Pancreas (tissue), 10 donors: ENCODE data around the gene SPR. TPM values are rescaled to one million over a fixed set of nuclear protein-coding genes. Genes with fewer than 3 reads are reported as not detected.

Experiments
- ATAC-seq, 4 donors: fragments of 200-7000 bp; cut with Tn5 transposase; one replicate each; pipeline versions ENCODE4 v1.8.0 to v1.9.1; 2020; ENCODE audit warnings: mild to moderate bottlenecking in 4 of 4, moderate library complexity in 4 of 4
- DNase-seq, 6 donors: peaks; one replicate each; pipeline ENCODE4 v3.0.0-alpha.2; 2020
- FAIRE-seq: peaks from 2 replicates; lab custom pipeline; 2012; peaks lifted over from hg19 to GRCh38; lab: Jason Lieb, UNC
- H3K27ac ChIP-seq, 4 donors: fragments of 200-600 bp; sonication (generic); 1 replicate in 3 of 4; 2 replicates in 1 of 4; pipeline versions ENCODE4 v1.5.0 to v1.8.0; 2020
- H3K27me3 ChIP-seq, 4 donors: fragments of 200-600 bp; one replicate each; pipeline ENCODE4 v1.8.0; 2021
- H3K36me3 ChIP-seq, 3 donors: fragments of 200-600 bp; sonication (generic) in 1 of 3; one replicate each; pipeline versions ENCODE4 v1.5.0 to v1.8.0; 2020 to 2021
- H3K4me1 ChIP-seq, 3 donors: fragments of 200-600 bp; one replicate each; pipeline ENCODE4 v1.8.0; 2021
- H3K4me3 ChIP-seq, 4 donors: fragments of 200-600 bp; sonication (generic) in 2 of 4; one replicate each; pipeline versions ENCODE4 v1.5.0 to v1.8.0; 2020 to 2021
- H3K9me3 ChIP-seq, 4 donors: fragments of 200-600 bp; one replicate each; pipeline ENCODE4 v1.8.0; 2021
- CTCF ChIP-seq, 4 donors: fragments of 200-600 bp; sonication (generic) in 3 of 4; IDR thresholded peaks; one replicate each; pipeline versions ENCODE4 v1.5.0 to v1.8.0; 2021; ENCODE audit warnings: antibody characterized with exemption in 4 of 4
- WGBS, 2 donors: extraction: QIAGEN DNeasy Blood & Tissue Kit; methylation state at CpG; one replicate each; pipeline ENCODE4 v1.1.7; 2013; 5-methylcytosine and 5-hydroxymethylcytosine counted together
- intact Hi-C, 3 donors: fragments of 100-400 bp; cut with DNase I; formaldehyde crosslinking; loops; one replicate each; pipeline versions ENCODE4 v1.11.1 to v1.14.2; 2022
- polyA plus RNA-seq, 2 donors: library from polyadenylated mRNA; stranded (reverse); fragments of 200-250 nt; gene quantifications; one replicate each; pipeline ENCODE4 v1.2.3, GENCODE V29; 2013
- total RNA-seq, 6 donors: library from RNA; stranded (reverse); fragmentation: NEBNext Ultra II Directional in 4 of 6; extraction: Animal tissue kit (Norgen Biotek cat#: 25700) in 4 of 6; gene quantifications; one replicate each; pipeline versions ENCODE4 v1.2.1 to v1.2.4, GENCODE V29; 2021 to 2023
- donor health status: healthy with polysubstance abuse.
- donor health status: DM: no; HTN: no; CAD: no; lungs with moderate emphysema.
- donor health status: DM: no; HTN: no; CAD: no.
- donor health status: control.
- donor health status: control.
- donor health status: Bipolar disorder and iron deficiency.
- donor health status: DM: yes; HTN: yes; CAD: no.
- donor health status: DM: no; HTN: no; CAD: no.
- donor health status: DM: no; HTN: no; CAD: no.
- donor health status: DM: yes; HTN: yes; CAD: no.

SPR gene
- total and polyA plus RNA-seq, 8 donors = 31.3 to 47.8 (median 38.7) TPM

DNA sequence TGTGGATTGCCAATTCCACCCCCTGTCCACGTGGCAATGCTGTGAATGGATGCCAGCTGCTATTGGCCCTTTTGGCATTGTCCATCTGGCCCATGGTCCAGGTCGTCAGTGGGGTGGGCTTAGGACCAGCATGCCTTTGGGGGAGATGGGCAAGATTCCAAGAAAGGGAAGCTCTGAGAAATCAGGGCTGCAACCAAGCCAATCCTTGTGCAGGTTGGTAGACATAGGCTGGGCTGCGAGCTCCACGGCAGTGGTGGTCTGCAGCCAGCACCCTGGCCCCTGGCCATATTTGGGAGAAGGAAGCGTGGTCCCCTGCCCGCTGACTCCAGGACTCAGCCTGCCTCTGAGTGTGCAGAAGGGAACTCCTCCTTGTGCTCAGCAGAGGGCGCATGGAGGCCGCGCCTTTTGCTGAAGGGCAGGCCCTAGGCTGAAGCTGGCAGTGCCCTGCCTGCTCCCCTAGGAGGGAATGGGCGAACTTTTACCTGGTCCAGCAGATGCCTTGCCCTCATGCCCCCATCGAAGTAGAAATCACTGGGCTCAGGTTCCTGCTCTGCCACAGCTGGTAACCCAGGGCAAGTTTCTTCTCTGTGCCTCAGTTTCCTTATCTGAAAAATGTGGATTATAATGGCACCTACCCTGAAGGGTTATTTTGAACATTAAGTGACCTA is 5.4 kb downstream of the SPR start:
- H3K4me3 ChIP-seq = no peak overlapping the region
- ATAC-seq = peak; percentile 69 to 89 (median 81)
- peak; percentile 45 to 70 (median 70) for TF ChIP-seq CTCF (IDR thresholded peaks at IDR 0.05)
- H3K4me1 ChIP-seq = peaks cover 7 to 18% (median 10%) of the 10 kb centered on the region in 3 donors
- DNase-seq = peak; percentile 64 to 92 (median 81)
- 15 to 28% methylated on average over 11 of the region's 11 CpGs for whole genome bisulfite sequencing, 2 donors
- peaks cover 0 to 13% (median 8%) of the 10 kb centered on the region in 3 donors for H3K36me3 ChIP-seq
- no peak overlapping the region for H3K27ac ChIP-seq
- no peak for FAIRE-seq
- intact Hi-C loops = loop anchor here in 2 of 3 donors (5.0 to 10.0 kb wide), 3 partner anchors 80 to 285 kb away; no protein-coding TSS in a partner anchor
- no peaks in the 10 kb centered on the region for H3K27me3 ChIP-seq
- H3K9me3 ChIP-seq = no peaks in the 10 kb centered on the region

DNA sequence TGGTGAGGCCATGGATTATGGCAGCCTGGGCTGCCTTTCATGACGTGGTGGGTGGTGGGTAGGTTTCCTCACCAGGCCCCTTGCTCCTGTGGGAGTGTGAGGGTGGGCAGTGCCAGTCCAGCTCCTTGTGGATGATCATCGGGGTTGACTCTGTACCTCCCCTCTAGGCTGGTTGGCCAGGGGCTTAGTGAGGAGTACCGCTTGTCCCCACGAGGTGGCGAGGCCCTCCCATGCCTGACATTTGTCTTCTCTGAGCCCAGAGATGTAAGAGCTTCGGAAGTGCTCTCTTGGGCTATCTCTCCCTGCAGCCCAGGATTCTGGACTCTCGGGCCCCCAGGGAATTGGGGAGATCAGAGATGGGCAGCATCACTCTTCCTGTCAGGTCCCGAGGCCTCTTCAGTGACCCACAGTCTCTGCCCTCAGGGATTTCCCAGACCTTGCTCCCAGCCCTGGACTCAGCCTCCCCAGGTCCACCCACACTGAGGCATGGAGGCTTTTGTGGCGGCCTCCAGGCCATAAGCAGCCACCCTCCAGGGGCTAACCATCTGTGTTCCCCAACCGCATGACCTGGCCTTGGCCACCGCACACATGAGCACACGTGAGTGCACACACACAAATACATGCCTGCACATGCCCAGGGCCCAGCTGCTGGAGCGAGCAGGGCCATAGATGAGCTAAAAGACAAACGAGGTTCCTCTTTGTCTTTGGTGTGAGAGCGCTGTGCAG is 6.5 kb downstream of the SPR start:
- intact Hi-C loops = loop anchor here in 2 of 3 donors (5.0 to 10.0 kb wide), 3 partner anchors 79 to 284 kb away; no protein-coding TSS in a partner anchor
- 54 to 70% methylated on average over 15 of the region's 15 CpGs for whole genome bisulfite sequencing, 2 donors
- ATAC-seq = peak; percentile 47 to 77 (median 68)
- DNase-seq = peak in 3 of 6 donors; percentile 40 to 80 (median 51)
- Histone ChIP-seq H3K4me3 (no peak overlapping the region), H3K27ac (no peak overlapping the region), H3K36me3 (peaks cover 0 to 13% (median 8%) of the 10 kb centered on the region in 3 donors), H3K4me1 (peaks cover 4 to 13% (median 4%) of the 10 kb centered on the region in 3 donors), H3K27me3 (no peaks in the 10 kb centered on the region), H3K9me3 (no peaks in the 10 kb centered on the region)
- peak; percentile 10 to 38 (median 35) for TF ChIP-seq CTCF (IDR thresholded peaks at IDR 0.05)
- no peak for FAIRE-seq

GRCh38 chr2:72894514-72894913 is 7.3 kb downstream of the SPR start:
- 83 to 92% methylated on average over 9 of the region's 9 CpGs for WGBS, 2 donors
- Histone ChIP-seq H3K27me3 (no peaks in the 10 kb centered on the region), H3K36me3 (peaks cover 0 to 13% (median 8%) of the 10 kb centered on the region in 3 donors), H3K4me1 (peaks cover 0 to 6% (median 0%) of the 10 kb centered on the region in 3 donors), H3K27ac (no peak overlapping the region), H3K9me3 (no peaks in the 10 kb centered on the region), H3K4me3 (no peak overlapping the region)
- no peak for TF ChIP-seq CTCF (IDR thresholded peaks at IDR 0.05)
- intact Hi-C loops = loop anchor here in 2 of 3 donors (5.0 to 10.0 kb wide), 3 partner anchors 78 to 283 kb away; no protein-coding TSS in a partner anchor
- no peak for ATAC-seq
- no peak for FAIRE-seq
- DNase-seq = no peak

- Histone ChIP-seq H3K4me1 (no peaks in the 10 kb centered on the region), H3K36me3 (peaks cover 0 to 13% (median 8%) of the 10 kb centered on the region in 3 donors), H3K9me3 (no peaks in the 10 kb centered on the region), H3K27me3 (no peaks in the 10 kb centered on the region), H3K4me3 (no peak overlapping the region), H3K27ac (no peak overlapping the region)
- intact Hi-C loops = loop anchor here in 1 of 3 donors (10.0 kb wide), 1 partner anchor 270 kb away; no protein-coding TSS in a partner anchor
- no peak for TF ChIP-seq CTCF (IDR thresholded peaks at IDR 0.05)
- WGBS, 2 donors = 11 to 18% methylated on average over 4 of the region's 4 CpGs
- DNase-seq (no peak), ATAC-seq (no peak), FAIRE-seq (no peak)
These were observed 7.9 kb downstream of the SPR start for GRCh38 chr2:72895154-72895553.
